Liver (tissue), 9 donors: ENCODE results near the gene SWAP70. TPM values are rescaled to one million over a fixed set of nuclear protein-coding genes. Genes with fewer than 3 reads are reported as not detected.

ENCODE experiments used
- DNase-seq: peaks from one replicate; pipeline ENCODE4 v3.0.0-alpha.2; 2017; ENCODE audit warnings: low spot score
- H3K27ac ChIP-seq, 2 donors: one replicate each; pipeline ENCODE4 v1.7.0; 2013; ENCODE audit warnings: inconsistent platforms in 2 of 2, low read length in 2 of 2, control low read depth in 1 of 2, low read depth in 1 of 2, mild to moderate bottlenecking in 1 of 2
- H3K27me3 ChIP-seq, 4 donors: one replicate each; pipeline versions ENCODE4 v1.6.1 to v1.7.0; 2013; ENCODE audit warnings: low read length in 3 of 4, inconsistent platforms in 1 of 4, mild to moderate bottlenecking in 1 of 4, moderate library complexity in 1 of 4; ENCODE audit not compliant: control insufficient read depth in 4 of 4, insufficient read depth in 4 of 4
- H3K36me3 ChIP-seq, 4 donors: one replicate each; pipeline versions ENCODE4 v1.6.1 to v1.7.0; 2013; ENCODE audit warnings: low read length in 3 of 4, mild to moderate bottlenecking in 3 of 4, low read depth in 1 of 4, moderate library complexity in 1 of 4; ENCODE audit not compliant: control insufficient read depth in 4 of 4, insufficient read depth in 3 of 4
- H3K4me1 ChIP-seq, 4 donors: one replicate each; pipeline versions ENCODE4 v1.6.1 to v1.7.0; 2013; ENCODE audit warnings: low read length in 3 of 4, mild to moderate bottlenecking in 3 of 4, moderate library complexity in 1 of 4; ENCODE audit not compliant: control insufficient read depth in 4 of 4, insufficient read depth in 4 of 4
- H3K4me3 ChIP-seq, 3 donors: one replicate each; pipeline versions ENCODE4 v1.6.1 to v1.7.0; 2013; ENCODE audit warnings: low read length in 3 of 3, control low read depth in 1 of 3, low read depth in 1 of 3, mild to moderate bottlenecking in 1 of 3
- H3K9ac ChIP-seq, 2 donors: one replicate each; pipeline ENCODE4 v1.7.0; 2013; ENCODE audit warnings: low read length in 2 of 2, mild to moderate bottlenecking in 2 of 2, moderate library complexity in 2 of 2, control low read depth in 1 of 2, low read depth in 1 of 2
- H3K9me3 ChIP-seq, 4 donors: one replicate each; pipeline versions ENCODE4 v1.6.1 to v1.7.0; 2013; ENCODE audit warnings: low read length in 3 of 4; ENCODE audit not compliant: control insufficient read depth in 4 of 4
- CTCF ChIP-seq: fragments of 150-350 bp; IDR thresholded peaks from 2 replicates; pipeline ENCODE4 v1.5.1; 2017; ENCODE audit warnings: improper control_type of control experiment, low read depth, low read length; ENCODE audit not compliant: missing input control
- EGR1 ChIP-seq, 2 donors: IDR thresholded peaks; 2 replicates each; pipeline ENCODE4 v1.6.1; 2016 to 2018; ENCODE audit warnings: antibody characterized with exemption in 2 of 2, low read depth in 2 of 2
- FOXA1 ChIP-seq: IDR thresholded peaks from 2 replicates; pipeline ENCODE4 v1.6.1; 2016; ENCODE audit warnings: antibody characterized with exemption
- GABPA ChIP-seq, 2 donors: IDR thresholded peaks in 1 of 2; conservative IDR thresholded peaks in 1 of 2; 2 replicates each; pipeline ENCODE4 v1.6.1; 2016; ENCODE audit warnings: antibody characterized with exemption in 2 of 2, mild to moderate bottlenecking in 1 of 2, moderate library complexity in 1 of 2
- HNF4A ChIP-seq, 2 donors: conservative IDR thresholded peaks; 2 replicates each; pipeline ENCODE4 v1.6.1; 2016; ENCODE audit warnings: antibody characterized with exemption in 2 of 2, mild to moderate bottlenecking in 2 of 2
- HNF4G ChIP-seq: IDR thresholded peaks from 2 replicates; pipeline ENCODE4 v1.6.1; 2016; ENCODE audit warnings: antibody characterized with exemption
- JUND ChIP-seq, 2 donors: IDR thresholded peaks; 2 replicates each; pipeline ENCODE4 v1.6.1; 2016; ENCODE audit warnings: antibody characterized with exemption in 2 of 2
- NR2F2 ChIP-seq: IDR thresholded peaks from 2 replicates; pipeline ENCODE4 v1.6.1; 2016; ENCODE audit warnings: antibody characterized with exemption
- RAD21 ChIP-seq, 2 donors: IDR thresholded peaks; 2 replicates each; pipeline ENCODE4 v1.6.1; 2016; ENCODE audit warnings: antibody characterized with exemption in 2 of 2, mild to moderate bottlenecking in 2 of 2
- RXRA ChIP-seq, 2 donors: IDR thresholded peaks; 2 replicates each; pipeline ENCODE4 v1.6.1; 2017 to 2018; ENCODE audit warnings: antibody characterized with exemption in 2 of 2, mild to moderate bottlenecking in 1 of 2
- SP1 ChIP-seq: IDR thresholded peaks from 2 replicates; pipeline ENCODE4 v1.6.1; 2018; ENCODE audit warnings: antibody characterized with exemption, mild to moderate bottlenecking
- TAF1 ChIP-seq: conservative IDR thresholded peaks from 2 replicates; pipeline ENCODE4 v1.6.1; 2016; ENCODE audit warnings: antibody characterized with exemption, mild to moderate bottlenecking
- YY1 ChIP-seq: IDR thresholded peaks from 2 replicates; pipeline ENCODE4 v1.6.1; 2016; ENCODE audit warnings: antibody characterized with exemption, mild to moderate bottlenecking
- WGBS: extraction: QIAGEN DNeasy Blood & Tissue Kit; methylation state at CpG from one replicate; pipeline ENCODE4 v1.1.7; 2013; 5-methylcytosine and 5-hydroxymethylcytosine counted together
- polyA plus RNA-seq, 2 donors: library from polyadenylated mRNA; stranded (reverse) in 1 of 2; unstranded in 1 of 2; fragments of 200-250 nt in 1 of 2; fragments of >200 nt in 1 of 2; fragmentation: Nextera tagmentation in 1 of 2; extraction: Ambion mirVana in 1 of 2; gene quantifications; one replicate each; pipeline versions ENCODE4 v1.2.1 to v1.2.3, GENCODE V29; 2013 to 2015
- total RNA-seq, 2 donors: library from RNA; depleted of rRNA; stranded (reverse); fragments of >200 nt; gene quantifications; one replicate each; pipeline ENCODE4 v1.2.3, GENCODE V29; 2014
- TF ChIP-seq, protein P1 (sequence below): IDR thresholded peaks from 2 replicates; pipeline ENCODE4 v1.6.1; 2016; ENCODE audit warnings: antibody characterized with exemption, mild to moderate bottlenecking
- TF ChIP-seq, protein P2 (sequence below): IDR thresholded peaks from 2 replicates; pipeline ENCODE4 v1.6.1; 2016; ENCODE audit warnings: antibody characterized with exemption
- donor health status: healthy.
- donor health status: healthy.
- donor health status: healthy.
- donor health status: healthy.
- donor health status: healthy.

The SWAP70 gene
- total and polyA plus RNA-seq, 4 donors = 4.0 to 8.4 (median 5.8) TPM

- H3K27ac ChIP-seq = no peak overlapping the region
- DNase-seq = no peak
- H3K4me1 ChIP-seq = no peaks in the 10 kb centered on the region
- WGBS = 94% methylated on average over 1 of the region's 1 CpG
- no peak overlapping the region for H3K9ac ChIP-seq
- H3K4me3 ChIP-seq = no peak overlapping the region
- peaks cover 0 to 11% (median 5%) of the 10 kb centered on the region in 4 donors for H3K36me3 ChIP-seq
- H3K9me3 ChIP-seq = no peaks in the 10 kb centered on the region
- TF ChIP-seq SP1 = no peak
- TF ChIP-seq CTCF = no peak
- no peak for TF ChIP-seq RXRA (IDR thresholded peaks at IDR 0.05)
- TF ChIP-seq HNF4G = no peak
- no peak for TF ChIP-seq YY1
- TF ChIP-seq, protein P1, sequence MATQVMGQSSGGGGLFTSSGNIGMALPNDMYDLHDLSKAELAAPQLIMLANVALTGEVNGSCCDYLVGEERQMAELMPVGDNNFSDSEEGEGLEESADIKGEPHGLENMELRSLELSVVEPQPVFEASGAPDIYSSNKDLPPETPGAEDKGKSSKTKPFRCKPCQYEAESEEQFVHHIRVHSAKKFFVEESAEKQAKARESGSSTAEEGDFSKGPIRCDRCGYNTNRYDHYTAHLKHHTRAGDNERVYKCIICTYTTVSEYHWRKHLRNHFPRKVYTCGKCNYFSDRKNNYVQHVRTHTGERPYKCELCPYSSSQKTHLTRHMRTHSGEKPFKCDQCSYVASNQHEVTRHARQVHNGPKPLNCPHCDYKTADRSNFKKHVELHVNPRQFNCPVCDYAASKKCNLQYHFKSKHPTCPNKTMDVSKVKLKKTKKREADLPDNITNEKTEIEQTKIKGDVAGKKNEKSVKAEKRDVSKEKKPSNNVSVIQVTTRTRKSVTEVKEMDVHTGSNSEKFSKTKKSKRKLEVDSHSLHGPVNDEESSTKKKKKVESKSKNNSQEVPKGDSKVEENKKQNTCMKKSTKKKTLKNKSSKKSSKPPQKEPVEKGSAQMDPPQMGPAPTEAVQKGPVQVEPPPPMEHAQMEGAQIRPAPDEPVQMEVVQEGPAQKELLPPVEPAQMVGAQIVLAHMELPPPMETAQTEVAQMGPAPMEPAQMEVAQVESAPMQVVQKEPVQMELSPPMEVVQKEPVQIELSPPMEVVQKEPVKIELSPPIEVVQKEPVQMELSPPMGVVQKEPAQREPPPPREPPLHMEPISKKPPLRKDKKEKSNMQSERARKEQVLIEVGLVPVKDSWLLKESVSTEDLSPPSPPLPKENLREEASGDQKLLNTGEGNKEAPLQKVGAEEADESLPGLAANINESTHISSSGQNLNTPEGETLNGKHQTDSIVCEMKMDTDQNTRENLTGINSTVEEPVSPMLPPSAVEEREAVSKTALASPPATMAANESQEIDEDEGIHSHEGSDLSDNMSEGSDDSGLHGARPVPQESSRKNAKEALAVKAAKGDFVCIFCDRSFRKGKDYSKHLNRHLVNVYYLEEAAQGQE = no peak
- TF ChIP-seq JUND (IDR thresholded peaks at IDR 0.05) = no peak
- TF ChIP-seq GABPA (IDR thresholded peaks at IDR 0.05 in 1 of 2, conservative IDR thresholded peaks at IDR 0.05 in 1 of 2) = no peak
- no peak for TF ChIP-seq RAD21 (IDR thresholded peaks at IDR 0.05)
- TF ChIP-seq, protein P2, sequence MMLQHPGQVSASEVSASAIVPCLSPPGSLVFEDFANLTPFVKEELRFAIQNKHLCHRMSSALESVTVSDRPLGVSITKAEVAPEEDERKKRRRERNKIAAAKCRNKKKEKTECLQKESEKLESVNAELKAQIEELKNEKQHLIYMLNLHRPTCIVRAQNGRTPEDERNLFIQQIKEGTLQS = no peak
- TF ChIP-seq EGR1 (IDR thresholded peaks at IDR 0.05; ENCODE audit: low read depth in 2 of 2) = no peak
- no peak for TF ChIP-seq NR2F2
- no peaks in the 10 kb centered on the region for H3K27me3 ChIP-seq
These were observed 67.4 kb downstream of the SWAP70 start for GRCh38 chr11:9731256-9731655.

DNA sequence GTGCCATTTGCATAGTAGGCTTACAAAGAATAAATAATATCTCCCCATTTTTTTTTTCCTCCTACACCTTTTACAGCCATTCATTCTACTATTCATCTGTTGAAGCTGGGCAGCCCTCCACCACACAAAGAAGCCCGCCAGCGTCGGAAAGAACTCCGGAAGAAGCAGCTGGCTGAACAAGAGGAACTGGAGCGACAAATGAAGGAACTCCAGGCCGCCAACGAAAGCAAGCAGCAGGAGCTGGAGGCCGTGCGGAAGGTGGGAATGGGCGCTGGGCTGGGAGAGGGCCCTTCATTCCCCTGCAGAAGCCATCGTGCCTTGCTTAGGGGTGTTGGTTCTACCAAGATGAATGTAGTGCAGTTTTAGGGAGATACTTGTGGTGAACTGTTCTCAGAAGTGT, 68.6 kb downstream of the SWAP70 start:
- Histone ChIP-seq H3K36me3 (peaks cover 0 to 11% (median 5%) of the 10 kb centered on the region in 4 donors), H3K9me3 (no peaks in the 10 kb centered on the region), H3K9ac (no peak overlapping the region), H3K4me1 (no peaks in the 10 kb centered on the region), H3K4me3 (no peak overlapping the region), H3K27me3 (no peaks in the 10 kb centered on the region), H3K27ac (no peak overlapping the region)
- whole genome bisulfite sequencing = 92% methylated on average over 11 of the region's 11 CpGs
- TF ChIP-seq YY1 = no peak
- DNase-seq = no peak

DNA sequence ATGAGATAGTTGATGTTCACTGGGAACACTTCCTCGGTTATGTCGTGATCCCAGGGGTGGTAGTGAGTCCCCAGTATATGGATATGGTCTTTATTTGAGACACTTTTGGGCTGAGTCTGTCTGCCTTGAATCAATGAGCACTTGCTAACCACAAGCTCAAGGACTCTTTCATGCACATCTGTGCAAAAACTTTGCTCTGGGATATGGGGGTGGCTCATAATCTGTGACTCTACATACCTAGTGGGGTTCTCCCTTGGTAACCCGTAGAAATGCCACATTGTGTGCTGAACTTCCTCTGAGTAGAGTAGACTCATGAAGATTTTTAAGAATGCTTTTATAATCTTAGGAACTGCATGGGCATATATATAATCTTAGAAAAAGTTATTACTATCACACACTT, 69.3 kb downstream of the SWAP70 start:
- H3K27ac ChIP-seq = no peak overlapping the region
- no peak overlapping the region for H3K9ac ChIP-seq
- no peaks in the 10 kb centered on the region for H3K27me3 ChIP-seq
- no peaks in the 10 kb centered on the region for H3K9me3 ChIP-seq
- no peaks in the 10 kb centered on the region for H3K4me1 ChIP-seq
- peaks cover 0 to 11% (median 5%) of the 10 kb centered on the region in 4 donors for H3K36me3 ChIP-seq
- no peak overlapping the region for H3K4me3 ChIP-seq
- WGBS = 96% methylated on average over 3 of the region's 3 CpGs
- DNase-seq = no peak
- TF ChIP-seq RAD21 (IDR thresholded peaks at IDR 0.05) (no peak), RXRA (IDR thresholded peaks at IDR 0.05) (no peak), TAF1 (no peak), FOXA1 (no peak), HNF4A (conservative IDR thresholded peaks at IDR 0.05) (no peak), CTCF (no peak), JUND (IDR thresholded peaks at IDR 0.05) (no peak)
- TF ChIP-seq, protein P1 = no peak
